ENCODE data around the gene SUCLA2. TPM values are rescaled to one million over a fixed set of nuclear protein-coding genes. Genes with fewer than 3 reads are reported as not detected.

Gene SUCLA2
- total and polyA plus RNA-seq, 2 donors (not counting 1 experiment from before 2014, with no cell fraction given): 45.7 to 64.8 TPM

DNA sequence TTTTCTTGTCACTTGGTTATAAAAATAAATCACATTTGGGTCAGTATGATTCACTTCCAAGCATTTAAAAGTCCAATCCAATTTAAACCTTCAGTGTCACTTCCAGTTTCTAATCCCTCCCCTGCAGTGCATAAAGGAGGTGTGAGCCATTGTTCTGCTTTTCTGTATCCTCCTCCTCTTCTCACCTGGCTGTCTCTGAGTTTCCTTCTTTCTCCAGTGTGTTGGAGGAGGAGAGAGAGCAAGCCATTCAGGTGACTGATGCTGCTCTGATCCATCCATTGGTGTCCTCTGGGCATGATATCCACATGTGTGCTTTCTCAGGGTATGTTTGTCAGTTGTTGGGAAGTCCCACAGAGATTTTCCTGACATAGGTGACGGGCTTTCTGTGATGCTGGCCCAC is 37.7 kb upstream of the SUCLA2 start:
- Histone ChIP-seq H3K79me2 (ENCODE audit: control insufficient read depth, insufficient read depth, low read length) (peaks cover 9% of the 10 kb centered on the region), H3K4me1 (ENCODE audit: control insufficient read depth, extremely low read depth, insufficient read depth, low read length) (peaks cover 7% of the 10 kb centered on the region), H3K27me3 (ENCODE audit: control insufficient read depth, insufficient read depth, low read length) (no peaks in the 10 kb centered on the region), H3K9ac (ENCODE audit: insufficient read depth, low read length) (no peak overlapping the region), H4K20me1 (ENCODE audit: control insufficient read depth, extremely low read depth, insufficient read depth, low read length) (no peaks in the 10 kb centered on the region), H2AFZ (ENCODE audit: low read length) (no peak overlapping the region), H3K4me2 (ENCODE audit: extremely low read depth, insufficient read depth, low read length) (peak overlapping the region; percentile 76), H3K27ac (ENCODE audit: insufficient read depth, low read length) (peak overlapping the region; percentile 99), H3K4me3 (replicated peaks in 1 of 4; ENCODE audit: control extremely low read depth in 1 of 4, insufficient read depth in 1 of 4, low read depth in 3 of 4, low read length in 4 of 4) (peak overlapping the region in 3 of 4 experiments; percentile 71 to 93 (median 90)), H3K9me3 (ENCODE audit: control insufficient read depth, insufficient read depth, low read depth, low read length) (no peaks in the 10 kb centered on the region), H3K36me3 (ENCODE audit: control insufficient read depth, insufficient read depth, low read length) (peaks cover 4% of the 10 kb centered on the region)
- TF ChIP-seq EZH2 (IDR thresholded peaks at IDR 0.05; ENCODE audit: low read length, missing control alignments): no peak
- TF ChIP-seq, protein P1, sequence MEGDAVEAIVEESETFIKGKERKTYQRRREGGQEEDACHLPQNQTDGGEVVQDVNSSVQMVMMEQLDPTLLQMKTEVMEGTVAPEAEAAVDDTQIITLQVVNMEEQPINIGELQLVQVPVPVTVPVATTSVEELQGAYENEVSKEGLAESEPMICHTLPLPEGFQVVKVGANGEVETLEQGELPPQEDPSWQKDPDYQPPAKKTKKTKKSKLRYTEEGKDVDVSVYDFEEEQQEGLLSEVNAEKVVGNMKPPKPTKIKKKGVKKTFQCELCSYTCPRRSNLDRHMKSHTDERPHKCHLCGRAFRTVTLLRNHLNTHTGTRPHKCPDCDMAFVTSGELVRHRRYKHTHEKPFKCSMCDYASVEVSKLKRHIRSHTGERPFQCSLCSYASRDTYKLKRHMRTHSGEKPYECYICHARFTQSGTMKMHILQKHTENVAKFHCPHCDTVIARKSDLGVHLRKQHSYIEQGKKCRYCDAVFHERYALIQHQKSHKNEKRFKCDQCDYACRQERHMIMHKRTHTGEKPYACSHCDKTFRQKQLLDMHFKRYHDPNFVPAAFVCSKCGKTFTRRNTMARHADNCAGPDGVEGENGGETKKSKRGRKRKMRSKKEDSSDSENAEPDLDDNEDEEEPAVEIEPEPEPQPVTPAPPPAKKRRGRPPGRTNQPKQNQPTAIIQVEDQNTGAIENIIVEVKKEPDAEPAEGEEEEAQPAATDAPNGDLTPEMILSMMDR (conservative IDR thresholded peaks at IDR 0.05 in 1 of 2, IDR thresholded peaks at IDR 0.05 in 1 of 2; ENCODE audit: low read depth in 1 of 2, low read length in 2 of 2): no peak
- no peak for DNase-seq (ENCODE audit: low read depth in 2 of 2)

DNA sequence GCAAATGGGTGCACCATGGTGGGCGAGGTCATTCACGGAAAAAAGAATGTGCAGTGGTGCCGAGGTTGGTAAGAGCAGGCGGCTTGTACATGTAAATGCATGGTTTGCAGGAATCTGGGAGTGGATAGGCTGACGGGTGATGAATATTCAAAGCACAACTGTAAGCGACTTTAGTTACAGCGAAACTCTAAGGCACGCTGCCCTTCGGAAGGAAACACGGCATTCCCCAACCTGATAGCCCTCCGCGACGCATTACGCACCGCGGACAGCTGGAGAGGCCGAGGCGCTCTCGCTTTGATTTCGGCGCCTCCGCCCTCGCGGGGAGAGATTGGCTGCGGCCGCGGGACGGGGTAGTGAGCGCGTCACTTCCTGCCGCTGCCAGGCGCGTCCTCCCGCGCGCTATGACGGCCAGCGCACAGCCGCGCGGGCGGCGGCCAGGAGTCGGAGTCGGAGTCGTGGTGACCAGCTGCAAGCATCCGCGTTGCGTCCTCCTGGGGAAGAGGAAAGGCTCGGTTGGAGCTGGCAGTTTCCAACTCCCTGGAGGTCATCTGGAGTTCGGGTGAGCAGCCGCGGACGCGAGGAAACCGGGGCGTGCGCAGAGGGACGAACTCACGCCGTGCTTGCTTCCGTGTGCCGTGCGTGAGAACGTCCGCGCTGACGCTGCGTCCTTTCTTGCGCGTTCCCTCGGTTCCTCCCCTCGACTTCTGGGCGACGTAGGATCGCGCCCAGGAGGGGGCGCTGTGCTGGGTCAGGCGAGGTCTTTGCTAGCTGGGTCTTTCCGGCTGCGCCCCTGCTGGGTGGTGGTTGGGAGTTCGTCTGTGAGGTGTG is 36.5 kb upstream of the SUCLA2 start, which contains the start of gene NUDT15:
Gene NUDT15 (plus strand): TSS at position 381 of the 828 bp plus-strand sequence. CDS start 21 bp downstream, at position 402.
- Histone ChIP-seq H3K4me1 (ENCODE audit: control insufficient read depth, extremely low read depth, insufficient read depth, low read length) (peaks cover 5% of the 10 kb centered on the region), H3K27me3 (ENCODE audit: control insufficient read depth, insufficient read depth, low read length) (no peaks in the 10 kb centered on the region), H3K27ac (ENCODE audit: insufficient read depth, low read length) (peak within 1 kb of the TSS; percentile 99), H3K9ac (ENCODE audit: insufficient read depth, low read length) (peak within 1 kb of the TSS; percentile 99), H3K4me2 (ENCODE audit: extremely low read depth, insufficient read depth, low read length) (peak within 1 kb of the TSS; percentile 100), H3K79me2 (ENCODE audit: control insufficient read depth, insufficient read depth, low read length) (peaks cover 9% of the 10 kb centered on the region), H3K36me3 (ENCODE audit: control insufficient read depth, insufficient read depth, low read length) (peaks cover 4% of the 10 kb centered on the region), H3K4me3 (replicated peaks in 1 of 4; ENCODE audit: control extremely low read depth in 1 of 4, insufficient read depth in 1 of 4, low read depth in 3 of 4, low read length in 4 of 4) (peak within 1 kb of the TSS; percentile 71 to 93 (median 82)), H3K9me3 (ENCODE audit: control insufficient read depth, insufficient read depth, low read depth, low read length) (no peaks in the 10 kb centered on the region), H4K20me1 (ENCODE audit: control insufficient read depth, extremely low read depth, insufficient read depth, low read length) (no peaks in the 10 kb centered on the region), H2AFZ (ENCODE audit: low read length) (peak within 1 kb of the TSS; percentile 100)
- no peak for TF ChIP-seq EZH2 (IDR thresholded peaks at IDR 0.05; ENCODE audit: low read length, missing control alignments)
- TF ChIP-seq, protein P1 (conservative IDR thresholded peaks at IDR 0.05 in 1 of 2, IDR thresholded peaks at IDR 0.05 in 1 of 2; ENCODE audit: low read depth in 1 of 2, low read length in 2 of 2): peak; percentile 97 to 99
- DNase-seq (ENCODE audit: low read depth in 2 of 2): peak; percentile 95 to 97

DNA sequence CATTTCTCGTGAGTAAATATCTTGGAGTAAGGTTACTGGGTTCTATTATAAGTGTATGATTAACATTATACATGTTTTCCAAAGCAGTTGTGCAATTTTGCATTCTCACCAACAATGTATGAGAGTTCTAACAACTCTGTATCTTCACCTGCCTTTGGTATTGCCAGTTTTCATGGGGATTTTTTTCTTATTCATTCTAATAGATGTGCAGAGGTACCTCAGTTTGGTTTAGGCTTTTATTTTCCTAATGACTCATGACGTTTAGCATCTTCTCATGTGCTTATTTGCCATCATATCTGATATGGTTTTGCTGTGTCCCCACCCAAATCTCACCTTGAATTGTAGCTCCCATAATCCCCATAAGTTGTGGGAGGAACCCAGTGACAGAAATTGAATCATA is 28.8 kb upstream of the SUCLA2 start:
- no peaks in the 10 kb centered on the region for H4K20me1 ChIP-seq (ENCODE audit: control insufficient read depth, extremely low read depth, insufficient read depth, low read length)
- TF ChIP-seq, protein P1 (conservative IDR thresholded peaks at IDR 0.05 in 1 of 2, IDR thresholded peaks at IDR 0.05 in 1 of 2; ENCODE audit: low read depth in 1 of 2, low read length in 2 of 2): no peak
- TF ChIP-seq EZH2 (IDR thresholded peaks at IDR 0.05; ENCODE audit: low read length, missing control alignments): no peak
- no peaks in the 10 kb centered on the region for H3K27me3 ChIP-seq (ENCODE audit: control insufficient read depth, insufficient read depth, low read length)
- no peaks in the 10 kb centered on the region for H3K9me3 ChIP-seq (ENCODE audit: control insufficient read depth, insufficient read depth, low read depth, low read length)
- H2AFZ ChIP-seq (ENCODE audit: low read length): no peak overlapping the region
- no peak for DNase-seq (ENCODE audit: low read depth in 2 of 2)
- H3K79me2 ChIP-seq (ENCODE audit: control insufficient read depth, insufficient read depth, low read length): no peaks in the 10 kb centered on the region
- no peak overlapping the region for H3K9ac ChIP-seq (ENCODE audit: insufficient read depth, low read length)
- H3K27ac ChIP-seq (ENCODE audit: insufficient read depth, low read length): no peak overlapping the region
- no peaks in the 10 kb centered on the region for H3K4me1 ChIP-seq (ENCODE audit: control insufficient read depth, extremely low read depth, insufficient read depth, low read length)
- H3K36me3 ChIP-seq (ENCODE audit: control insufficient read depth, insufficient read depth, low read length): no peaks in the 10 kb centered on the region
- H3K4me3 ChIP-seq (replicated peaks in 1 of 4; ENCODE audit: control extremely low read depth in 1 of 4, insufficient read depth in 1 of 4, low read depth in 3 of 4, low read length in 4 of 4): no peak overlapping the region
- H3K4me2 ChIP-seq (ENCODE audit: extremely low read depth, insufficient read depth, low read length): no peak overlapping the region
